GM12872 (cell line): ENCODE data around the gene FAM114A1.

Experiments
- CTCF ChIP-seq: IDR thresholded peaks from 3 replicates; pipeline ENCODE4 v1.5.1; 2011; ENCODE audit warnings: low read depth, mild to moderate bottlenecking, low read length, moderate library complexity; ENCODE audit not compliant: insufficient read depth

The FAM114A1 gene

DNA sequence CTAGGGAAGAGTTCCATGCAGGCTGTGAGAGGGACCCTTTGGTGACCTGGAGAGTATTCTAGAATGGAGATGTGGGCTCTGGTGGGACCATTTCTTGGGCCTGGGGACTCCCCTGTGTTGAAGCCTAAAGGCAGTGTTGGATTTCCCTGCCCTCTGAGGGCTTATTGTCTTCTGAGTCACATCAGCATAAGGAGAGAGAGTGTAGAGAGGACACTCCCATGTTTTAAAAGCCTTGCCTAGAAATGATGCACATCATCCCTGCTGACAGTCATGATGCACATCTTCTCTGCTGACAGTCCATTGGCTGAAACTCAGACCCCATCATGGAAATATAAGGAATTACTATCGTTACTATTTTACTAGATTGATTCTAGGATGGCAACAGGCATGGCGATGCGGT lies 51.9 kb downstream of the FAM114A1 start:
- no peak for TF ChIP-seq CTCF

GRCh38 chr4:38920186-38920585 lies 52.6 kb downstream of the FAM114A1 start:
- TF ChIP-seq CTCF, result no peak

DNA sequence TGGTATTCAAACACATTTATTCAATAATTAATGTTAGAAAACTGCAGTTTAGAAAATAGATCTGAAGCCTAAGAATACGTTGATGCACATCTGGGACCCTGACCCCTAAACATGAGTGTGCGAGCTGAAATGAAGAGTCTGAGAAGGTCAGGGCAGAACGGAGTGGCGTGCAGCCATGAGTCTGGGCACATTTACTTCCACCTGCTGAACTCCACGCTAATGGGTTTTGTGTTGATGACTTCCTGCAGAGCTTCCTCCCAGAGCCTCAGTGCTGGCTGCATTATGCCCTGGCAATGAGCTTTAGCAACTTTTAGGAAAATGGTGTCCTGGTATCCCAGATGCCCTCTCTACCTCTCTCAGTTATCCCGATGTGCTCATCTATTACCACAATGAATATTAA lies 53.1 kb downstream of the FAM114A1 start:
- no peak for TF ChIP-seq CTCF

GRCh38 chr4:38921151-38921550 lies 53.5 kb downstream of the FAM114A1 start:
- TF ChIP-seq CTCF, result no peak

DNA sequence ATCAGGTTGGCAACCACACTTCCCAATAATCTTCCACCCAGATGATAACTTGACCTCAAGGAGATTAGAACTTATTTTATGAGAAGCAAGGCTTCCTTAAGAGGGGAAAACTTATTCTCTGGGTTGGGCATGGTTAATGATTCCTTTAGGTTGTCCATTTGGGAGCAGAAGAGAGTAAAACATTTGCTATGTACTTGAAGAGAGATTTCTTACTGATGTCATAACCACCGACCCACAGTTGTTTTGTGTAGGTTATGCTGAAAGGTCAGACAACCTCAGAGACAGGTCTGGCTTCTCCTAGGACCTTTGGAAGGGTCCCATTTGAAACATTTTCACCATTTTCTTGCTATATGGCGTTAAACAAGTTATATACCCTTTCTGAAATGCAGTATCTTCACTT lies 56.1 kb downstream of the FAM114A1 start:
- no peak for TF ChIP-seq CTCF

DNA sequence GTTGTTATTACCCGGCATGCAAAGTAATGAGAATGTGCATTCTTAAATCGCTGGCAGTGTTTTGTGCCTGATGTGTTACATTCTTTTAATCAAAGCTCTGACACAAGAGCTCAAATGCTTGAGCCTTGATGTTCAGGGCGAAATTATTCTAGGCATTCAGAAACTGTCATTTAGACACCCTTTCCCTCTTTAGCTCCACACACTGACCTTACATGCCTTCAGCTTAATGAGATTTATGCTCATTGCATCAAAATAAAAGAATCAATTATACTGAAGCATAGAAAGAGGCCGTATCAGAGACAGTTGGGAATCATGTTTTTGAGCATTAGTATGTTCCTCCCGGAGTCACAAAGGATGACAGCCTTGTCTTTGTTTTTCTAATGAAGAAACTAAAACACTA lies 56.7 kb downstream of the FAM114A1 start:
- TF ChIP-seq CTCF, result no peak

DNA sequence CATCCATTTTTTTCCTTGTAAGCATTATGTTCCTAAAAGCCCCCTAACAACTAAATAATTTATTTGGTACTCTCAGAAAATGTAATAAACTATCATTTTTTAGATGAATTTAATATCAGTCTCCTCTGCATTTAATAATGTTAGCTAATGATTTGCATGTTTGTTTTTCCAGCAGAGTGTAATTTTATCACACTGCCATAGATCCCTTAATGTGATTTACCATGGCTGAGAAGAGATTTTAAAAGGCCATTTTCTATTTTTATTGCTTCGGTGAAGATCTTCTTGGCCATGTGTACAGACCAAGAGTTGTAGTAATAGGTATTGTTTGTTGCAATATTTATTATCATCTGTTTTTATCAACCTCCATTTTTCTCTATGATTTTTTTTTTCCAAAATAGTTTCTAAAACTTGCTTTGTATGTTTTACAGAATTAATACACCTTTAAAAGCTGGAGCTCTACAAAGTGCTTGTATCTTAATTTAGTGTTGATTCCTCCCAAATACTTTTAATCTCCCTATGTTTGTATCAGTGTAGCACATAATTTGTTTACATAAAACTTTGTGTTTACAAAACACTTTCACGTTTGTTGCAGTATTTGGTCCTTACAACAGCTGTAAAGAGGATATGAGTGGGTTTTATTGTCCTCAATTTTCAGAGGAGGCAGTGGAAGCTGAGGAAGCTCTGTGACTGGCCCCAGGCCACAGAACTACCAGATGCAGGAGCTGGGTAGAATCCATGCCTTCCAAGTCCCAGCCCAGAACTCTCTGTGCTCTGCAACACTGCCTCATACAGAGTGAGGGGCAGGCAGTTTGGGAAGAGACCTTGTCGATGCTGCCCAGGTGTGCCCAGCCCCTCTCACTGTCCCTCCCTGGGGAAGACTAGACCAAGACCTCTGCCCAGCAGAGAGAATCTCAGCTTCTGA lies 58.1 kb downstream of the FAM114A1 start:
- TF ChIP-seq CTCF, result no peak

DNA sequence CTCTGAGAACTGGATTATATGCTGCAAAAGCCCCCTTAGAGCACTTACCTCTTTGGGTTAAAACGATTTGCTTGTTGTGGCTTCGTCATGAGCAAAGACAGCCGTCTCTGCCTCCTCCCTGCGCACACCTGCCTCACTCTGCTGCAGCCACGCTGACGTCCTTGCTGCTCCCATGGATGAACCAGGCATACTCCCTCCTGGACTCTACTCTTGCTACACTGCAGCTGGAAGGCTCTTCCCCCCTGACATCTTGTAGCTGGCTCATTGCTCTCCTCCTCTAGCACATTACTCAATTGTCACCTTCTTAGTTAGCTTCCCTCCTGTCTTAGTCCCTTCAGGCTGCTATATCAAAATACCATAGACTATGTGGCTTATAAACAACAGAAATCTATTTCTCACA lies 59.3 kb downstream of the FAM114A1 start:
- TF ChIP-seq CTCF, result no peak
